ENCODE measurements around the gene SFMBT1.

SFMBT1 gene

DNA sequence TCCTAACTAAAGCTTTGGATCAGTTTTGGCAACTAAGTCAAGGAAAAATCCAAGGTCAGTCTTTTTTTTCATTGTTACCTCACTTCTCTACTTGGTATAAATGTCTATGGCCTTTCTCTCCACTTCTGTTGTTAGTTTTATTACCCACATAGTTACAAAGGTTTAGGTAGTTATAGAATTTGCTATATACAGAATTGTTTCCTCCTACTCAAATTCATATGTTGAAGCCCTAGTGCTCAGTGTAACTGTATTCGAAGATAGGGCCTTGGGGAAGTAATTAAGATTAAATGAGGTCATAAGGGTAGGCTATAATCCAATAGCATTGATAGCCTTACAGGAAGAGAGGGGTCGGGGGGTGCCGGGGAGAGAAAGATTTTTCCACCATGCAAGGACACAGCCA lies 128.8 kb downstream of the SFMBT1 start:
- no peak for DNase-seq (ENCODE audit: low read depth)

DNA sequence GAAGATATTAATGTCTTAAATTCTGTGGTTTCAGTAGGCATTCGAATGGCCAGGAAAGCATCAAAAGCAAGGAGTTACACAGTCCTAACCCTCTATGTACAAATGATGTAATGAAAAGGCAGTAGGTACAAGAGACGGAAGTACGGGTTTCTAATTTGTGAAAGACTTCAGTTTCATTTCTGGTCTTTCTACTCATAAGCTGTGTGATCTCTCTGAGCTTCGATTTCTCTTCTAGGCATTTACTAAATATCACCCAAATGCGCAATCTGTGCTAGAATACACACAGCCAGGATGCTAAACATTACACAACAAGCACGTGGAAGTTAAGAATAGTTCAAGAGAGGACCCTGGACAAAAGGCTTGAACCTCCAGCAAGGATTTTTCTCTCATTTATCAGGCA lies 130.6 kb downstream of the SFMBT1 start:
- no peak for DNase-seq (ENCODE audit: low read depth)

DNA sequence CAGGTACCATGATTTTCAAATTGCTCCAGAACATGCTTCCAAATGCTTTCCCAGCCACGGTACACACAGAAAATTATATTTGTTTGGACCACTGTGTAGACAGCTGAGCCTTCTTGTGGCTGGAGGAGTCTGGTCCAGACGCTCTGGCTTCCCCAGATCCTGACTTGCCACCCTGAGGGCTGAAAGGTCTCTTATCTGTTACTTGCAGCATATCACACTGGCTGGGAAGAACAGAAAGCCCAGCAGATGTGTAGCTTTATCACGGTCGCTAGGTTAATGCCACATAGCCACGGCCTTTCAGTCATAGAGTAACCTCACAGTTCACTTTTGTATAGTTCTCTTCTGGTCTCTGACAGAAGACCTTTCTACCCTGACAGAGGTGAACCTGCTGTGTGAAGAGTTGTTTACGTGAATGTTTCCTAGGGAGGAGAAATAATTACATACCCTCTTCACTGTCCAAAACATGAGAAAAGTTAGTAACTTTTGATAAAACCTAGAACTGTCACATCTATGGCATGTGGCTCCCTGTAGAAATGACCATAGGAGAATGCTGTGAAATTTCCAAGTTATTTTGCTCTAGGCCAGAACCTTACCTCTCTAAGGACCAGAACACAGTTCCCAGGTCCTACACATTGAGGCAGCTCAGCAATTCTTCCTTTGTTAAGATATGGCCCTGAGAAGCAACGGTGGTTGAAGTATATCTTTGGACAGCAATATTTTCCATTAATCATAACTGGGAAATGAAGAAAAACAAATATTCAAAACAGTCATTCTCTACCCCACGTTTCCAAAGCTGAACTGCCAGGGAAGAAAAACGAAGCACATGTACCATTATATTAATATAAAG lies 132.8 kb downstream of the SFMBT1 start:
- no peak for DNase-seq (ENCODE audit: low read depth)

GRCh38 chr3:52910823-52911222 lies 135.1 kb downstream of the SFMBT1 start:
- no peak for DNase-seq (ENCODE audit: low read depth)

DNA sequence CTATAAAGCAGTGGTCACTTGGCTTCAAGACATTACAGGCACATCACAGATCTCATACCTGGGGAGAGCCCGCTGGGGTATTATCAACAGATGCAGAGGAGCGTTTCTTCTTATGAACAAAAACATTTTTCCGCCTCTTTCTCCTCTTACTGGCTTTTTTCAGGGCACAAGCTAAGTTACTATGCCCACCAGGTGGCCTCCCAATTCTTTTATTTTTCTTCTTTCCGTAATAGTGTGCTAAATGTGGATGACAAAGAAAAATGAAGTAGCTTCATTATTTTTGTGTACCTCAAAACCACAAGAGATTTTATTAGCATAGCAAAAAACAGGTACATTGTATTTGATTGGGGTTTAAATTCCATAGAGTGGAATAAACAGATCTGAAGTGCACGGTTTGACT lies 138.4 kb downstream of the SFMBT1 start:
- no peak for DNase-seq (ENCODE audit: low read depth)

GRCh38 chr3:52904552-52904951 lies 141.3 kb downstream of the SFMBT1 start:
- no peak for DNase-seq (ENCODE audit: low read depth)

GRCh38 chr3:52904000-52904399 lies 141.9 kb downstream of the SFMBT1 start:
- no peak for DNase-seq (ENCODE audit: low read depth)

- peak; percentile 68 for DNase-seq (ENCODE audit: low read depth)
These were observed 148.4 kb downstream of the SFMBT1 start, which contains the start of gene STIMATE for GRCh38 chr3:52897130-52898122. Gene STIMATE, minus strand, starts transcription at chr3:52897548. Its CDS starts 98 bp downstream, at chr3:52897450.

- DNase-seq (ENCODE audit: low read depth): no peak
These were observed 149.3 kb downstream of the SFMBT1 start for GRCh38 chr3:52896613-52897012.

- no peak for DNase-seq (ENCODE audit: low read depth)
These were observed 149.7 kb downstream of the SFMBT1 start for GRCh38 chr3:52896151-52896550.

DNA sequence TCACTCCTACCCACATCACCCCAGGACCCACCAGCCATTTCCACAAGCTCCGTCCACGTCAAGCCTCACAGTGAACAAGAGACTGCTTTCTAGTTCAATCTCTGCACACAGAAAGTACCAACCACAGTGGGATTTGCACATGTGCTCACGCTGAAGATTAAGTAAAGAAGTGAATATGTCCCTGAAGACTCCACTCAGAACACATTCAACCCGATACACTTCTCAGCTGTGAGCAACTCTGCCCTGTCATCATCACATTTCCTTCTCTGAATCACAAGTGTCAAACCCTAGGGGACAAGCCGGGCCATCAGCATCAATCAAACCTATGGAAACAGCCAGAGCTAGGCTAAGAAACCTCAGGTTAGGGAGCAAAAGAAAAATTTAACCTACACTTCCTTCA lies 150.5 kb downstream of the SFMBT1 start:
- no peak for DNase-seq (ENCODE audit: low read depth)

GRCh38 chr3:52894756-52895155 lies 151.1 kb downstream of the SFMBT1 start:
- DNase-seq (ENCODE audit: low read depth): no peak

DNA sequence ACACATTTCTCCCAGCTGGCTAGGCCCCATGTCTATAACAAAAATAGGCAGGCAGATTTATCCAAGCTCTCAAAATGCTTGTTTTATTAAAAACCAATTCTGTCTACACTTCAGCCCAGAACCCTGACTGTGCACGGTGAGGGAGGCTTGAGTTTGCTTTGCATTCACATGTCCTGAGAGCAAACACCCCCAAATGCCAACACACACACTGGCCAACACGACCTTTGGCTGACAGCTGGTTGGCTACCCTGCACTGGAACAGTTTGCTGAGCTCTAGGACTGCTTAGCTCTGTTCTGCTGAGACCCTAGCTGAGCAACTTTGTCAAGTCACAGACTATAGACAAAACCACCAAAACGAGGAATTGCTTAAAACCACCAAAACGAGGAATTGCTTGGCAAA lies 152.2 kb downstream of the SFMBT1 start:
- no peak for DNase-seq (ENCODE audit: low read depth)

- DNase-seq (ENCODE audit: low read depth): no peak
These were observed 153.1 kb downstream of the SFMBT1 start for GRCh38 chr3:52892625-52893311.

GRCh38 chr3:52892290-52892624 lies 153.6 kb downstream of the SFMBT1 start:
- DNase-seq (ENCODE audit: low read depth): no peak

DNA sequence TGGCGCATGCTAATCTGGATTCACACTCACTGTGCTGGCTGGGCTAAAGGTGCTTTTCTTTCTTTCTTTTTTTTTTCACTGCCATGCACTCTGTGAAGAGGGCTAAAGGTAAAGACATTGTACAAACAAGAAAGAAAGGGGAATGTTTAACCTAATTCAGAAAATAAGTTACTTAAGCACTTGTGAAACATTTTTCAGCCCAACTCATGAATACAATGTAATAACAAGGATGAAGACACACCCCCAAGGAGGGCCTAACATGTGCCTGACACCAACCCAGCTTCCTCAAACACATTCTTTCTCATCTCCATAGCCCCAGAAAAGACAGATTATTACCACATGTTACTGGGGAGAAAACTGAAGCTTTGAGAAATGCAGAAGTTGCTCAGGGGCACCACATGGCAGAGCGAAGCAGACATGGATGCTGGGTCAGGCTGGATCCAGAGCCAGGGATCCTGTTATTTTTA lies 154.2 kb downstream of the SFMBT1 start:
- DNase-seq (ENCODE audit: low read depth): peak; percentile 38

DNA sequence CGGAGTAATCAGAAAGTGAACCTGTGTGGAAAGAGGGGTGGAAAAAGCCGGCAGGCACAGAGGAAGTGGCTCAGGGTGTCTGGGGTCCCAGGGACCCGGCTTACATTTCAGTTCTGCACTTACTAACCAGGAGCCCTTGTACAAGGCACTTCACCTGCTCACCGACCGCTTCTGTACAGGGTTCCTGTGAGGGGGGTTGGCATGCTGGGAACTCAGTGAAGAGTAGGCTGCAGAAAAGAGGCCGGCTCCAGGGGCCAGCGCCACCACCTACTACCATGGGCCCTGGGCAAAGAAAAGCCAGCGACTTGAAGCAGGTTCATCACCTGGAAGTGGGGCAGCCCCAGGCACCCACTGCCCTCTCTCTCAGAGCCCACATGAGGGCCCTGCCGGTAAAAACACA lies 154.7 kb downstream of the SFMBT1 start:
- no peak for DNase-seq (ENCODE audit: low read depth)

- DNase-seq (ENCODE audit: low read depth): no peak
These were observed 155.1 kb downstream of the SFMBT1 start for GRCh38 chr3:52890735-52891134.

- DNase-seq (ENCODE audit: low read depth): no peak
These were observed 156.0 kb downstream of the SFMBT1 start for GRCh38 chr3:52889901-52890300.

DNA sequence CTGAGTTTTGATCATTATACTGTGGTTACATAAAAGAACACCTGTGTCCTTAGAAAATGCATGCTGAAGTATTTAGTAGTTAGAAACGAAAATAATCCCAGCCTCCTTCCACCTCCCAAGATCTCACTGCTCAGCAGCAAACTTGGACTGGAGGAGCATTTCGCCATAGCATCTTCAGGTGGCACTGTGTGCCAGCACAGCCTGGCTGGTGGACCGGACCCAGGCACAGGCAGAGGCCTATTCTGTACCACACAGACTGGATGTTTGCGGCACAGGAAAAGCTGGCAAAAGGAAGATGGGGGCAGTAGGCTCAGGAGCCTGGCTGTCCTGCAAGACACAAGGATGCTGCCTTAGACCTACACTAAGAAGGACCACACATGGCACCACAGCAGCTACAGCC lies 158.7 kb downstream of the SFMBT1 start:
- no peak for DNase-seq (ENCODE audit: low read depth)

- DNase-seq (ENCODE audit: low read depth): no peak
These were observed 159.7 kb downstream of the SFMBT1 start for GRCh38 chr3:52886049-52886730.

DNA sequence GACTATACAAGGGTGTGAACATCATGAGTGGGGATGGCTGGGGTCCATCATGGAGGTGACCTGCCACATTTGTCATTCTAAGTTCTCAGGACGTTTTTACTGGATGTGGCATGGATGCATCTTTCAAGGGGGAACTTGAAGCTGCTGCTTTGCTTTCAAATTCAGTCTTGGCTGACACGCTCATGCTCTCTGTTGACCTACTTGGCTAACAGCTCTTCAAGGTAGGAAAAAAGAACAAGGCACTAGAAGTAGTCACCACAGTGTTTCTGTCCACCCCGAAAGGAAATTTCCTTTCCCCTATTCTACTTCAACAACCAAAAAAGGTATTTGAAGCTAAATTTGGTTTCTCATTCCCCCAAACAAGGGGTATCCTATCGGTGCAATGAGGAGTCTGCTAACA lies 163.5 kb downstream of the SFMBT1 start:
- no peak for DNase-seq (ENCODE audit: low read depth)

Data from stromal cell of bone marrow (primary cell).